ENCODE data around the gene AUTS2. TPM values are rescaled to one million over a fixed set of nuclear protein-coding genes. Genes with fewer than 3 reads are reported as not detected.
A peak's percentile ranks its signal among the peaks of the same experiment; 100 is the strongest.

Gene AUTS2
- polyA plus RNA-seq, 1 donor from 2014 or later, result 97.3 TPM

GRCh38 chr7:70775570-70776156 is 1177.4 kb downstream of the AUTS2 start:
- TF ChIP-seq POLR2AphosphoS5 (IDR thresholded peaks at IDR 0.05) (no peak), RAD21 (conservative IDR thresholded peaks at IDR 0.05) (peak; percentile 17), SMC3 (conservative IDR thresholded peaks at IDR 0.05; ENCODE audit: poor library complexity) (no peak), MXI1 (conservative IDR thresholded peaks at IDR 0.05; ENCODE audit: poor library complexity, severe bottlenecking) (no peak)
- TF ChIP-seq, protein P1, sequence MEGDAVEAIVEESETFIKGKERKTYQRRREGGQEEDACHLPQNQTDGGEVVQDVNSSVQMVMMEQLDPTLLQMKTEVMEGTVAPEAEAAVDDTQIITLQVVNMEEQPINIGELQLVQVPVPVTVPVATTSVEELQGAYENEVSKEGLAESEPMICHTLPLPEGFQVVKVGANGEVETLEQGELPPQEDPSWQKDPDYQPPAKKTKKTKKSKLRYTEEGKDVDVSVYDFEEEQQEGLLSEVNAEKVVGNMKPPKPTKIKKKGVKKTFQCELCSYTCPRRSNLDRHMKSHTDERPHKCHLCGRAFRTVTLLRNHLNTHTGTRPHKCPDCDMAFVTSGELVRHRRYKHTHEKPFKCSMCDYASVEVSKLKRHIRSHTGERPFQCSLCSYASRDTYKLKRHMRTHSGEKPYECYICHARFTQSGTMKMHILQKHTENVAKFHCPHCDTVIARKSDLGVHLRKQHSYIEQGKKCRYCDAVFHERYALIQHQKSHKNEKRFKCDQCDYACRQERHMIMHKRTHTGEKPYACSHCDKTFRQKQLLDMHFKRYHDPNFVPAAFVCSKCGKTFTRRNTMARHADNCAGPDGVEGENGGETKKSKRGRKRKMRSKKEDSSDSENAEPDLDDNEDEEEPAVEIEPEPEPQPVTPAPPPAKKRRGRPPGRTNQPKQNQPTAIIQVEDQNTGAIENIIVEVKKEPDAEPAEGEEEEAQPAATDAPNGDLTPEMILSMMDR (IDR thresholded peaks at IDR 0.05; ENCODE audit: poor library complexity, severe bottlenecking), result peak; percentile 30
- H3K9ac ChIP-seq (ENCODE audit: low read length), result no peak overlapping the region
- peaks cover 29% of the 10 kb centered on the region for H3K79me2 ChIP-seq (replicated peaks; ENCODE audit: insufficient read depth, low read length)
- H3K4me2 ChIP-seq (ENCODE audit: low read length), result no peak overlapping the region
- H2AFZ ChIP-seq (ENCODE audit: low read depth, low read length), result no peak overlapping the region
- H3K36me3 ChIP-seq (ENCODE audit: insufficient read depth, low read length), result peaks cover 43% of the 10 kb centered on the region
- H3K27ac ChIP-seq (ENCODE audit: low read length), result no peak overlapping the region
- H3K27me3 ChIP-seq (ENCODE audit: insufficient read depth, low read depth, low read length), result no peaks in the 10 kb centered on the region
- H4K20me1 ChIP-seq (ENCODE audit: insufficient read depth), result peaks cover 71% of the 10 kb centered on the region
- H3K4me3 ChIP-seq (ENCODE audit: low read length), result no peak overlapping the region
- H3F3A ChIP-seq (ENCODE audit: insufficient read depth, low read length, poor library complexity, severe bottlenecking), result peaks cover 6% of the 10 kb centered on the region
- no peaks in the 10 kb centered on the region for H3K9me3 ChIP-seq (ENCODE audit: low read length)
- H3K9me2 ChIP-seq (ENCODE audit: insufficient read depth, low read length), result no peaks in the 10 kb centered on the region

DNA sequence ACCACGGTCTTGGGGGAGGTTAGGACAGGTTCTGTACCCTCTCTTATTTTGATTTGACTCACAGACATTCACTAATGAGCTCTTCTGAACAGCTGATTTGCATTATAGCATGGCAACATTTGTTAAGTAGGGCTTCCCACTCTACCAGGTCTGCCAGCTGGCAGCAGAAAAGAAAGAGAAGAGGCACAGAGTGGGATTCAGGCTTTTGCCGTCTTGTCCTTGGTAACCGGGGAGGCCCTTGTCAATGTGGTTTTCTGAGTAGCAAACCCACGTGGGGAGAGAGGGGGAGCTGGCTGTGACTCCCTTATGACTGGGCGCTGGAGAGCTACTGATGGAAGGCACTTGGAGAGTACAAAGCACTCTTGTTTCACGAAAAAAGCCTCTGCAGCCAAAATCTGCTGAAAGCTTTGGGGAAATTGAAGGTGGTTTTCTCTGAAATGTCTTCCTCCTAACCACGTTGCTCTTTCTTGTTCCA is 1178.4 kb downstream of the AUTS2 start:
- H3K27me3 ChIP-seq (ENCODE audit: insufficient read depth, low read depth, low read length), result no peaks in the 10 kb centered on the region
- no peak overlapping the region for H2AFZ ChIP-seq (ENCODE audit: low read depth, low read length)
- TF ChIP-seq, protein P1 (IDR thresholded peaks at IDR 0.05; ENCODE audit: poor library complexity, severe bottlenecking), result no peak
- TF ChIP-seq POLR2AphosphoS5 (IDR thresholded peaks at IDR 0.05), result peak; percentile 10
- no peak overlapping the region for H3K27ac ChIP-seq (ENCODE audit: low read length)
- peaks cover 62% of the 10 kb centered on the region for H4K20me1 ChIP-seq (ENCODE audit: insufficient read depth)
- H3K36me3 ChIP-seq (ENCODE audit: insufficient read depth, low read length), result peaks cover 48% of the 10 kb centered on the region
- H3K9me3 ChIP-seq (ENCODE audit: low read length), result no peaks in the 10 kb centered on the region
- no peak overlapping the region for H3K9ac ChIP-seq (ENCODE audit: low read length)
- H3K9me2 ChIP-seq (ENCODE audit: insufficient read depth, low read length), result no peaks in the 10 kb centered on the region
- H3K79me2 ChIP-seq (replicated peaks; ENCODE audit: insufficient read depth, low read length), result peaks cover 20% of the 10 kb centered on the region
- peaks cover 6% of the 10 kb centered on the region for H3F3A ChIP-seq (ENCODE audit: insufficient read depth, low read length, poor library complexity, severe bottlenecking)
- H3K4me2 ChIP-seq (ENCODE audit: low read length), result no peak overlapping the region
- H3K4me3 ChIP-seq (ENCODE audit: low read length), result no peak overlapping the region

DNA sequence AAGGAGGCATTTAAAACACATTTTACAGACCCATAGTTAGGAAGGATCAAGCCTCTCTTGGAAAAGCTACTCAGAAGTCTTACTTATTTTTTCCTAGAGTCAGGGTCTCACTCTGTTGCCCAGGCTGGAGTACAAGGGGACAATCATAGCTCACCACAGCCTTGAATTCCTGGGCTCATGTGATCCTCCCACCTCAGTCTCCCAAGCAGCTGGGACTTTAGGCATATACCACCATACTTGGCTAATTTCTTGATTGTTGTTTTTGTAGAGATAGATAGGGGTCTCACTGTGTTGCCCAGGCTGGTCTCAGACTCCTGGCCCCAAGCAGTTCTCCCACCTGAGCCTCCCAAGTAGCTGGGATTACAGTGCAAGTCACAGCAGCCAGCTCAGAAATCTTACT is 1179.0 kb downstream of the AUTS2 start:
- H3K79me2 ChIP-seq (replicated peaks; ENCODE audit: insufficient read depth, low read length), result peaks cover 20% of the 10 kb centered on the region
- no peak overlapping the region for H3K9ac ChIP-seq (ENCODE audit: low read length)
- peaks cover 6% of the 10 kb centered on the region for H3F3A ChIP-seq (ENCODE audit: insufficient read depth, low read length, poor library complexity, severe bottlenecking)
- peaks cover 46% of the 10 kb centered on the region for H3K36me3 ChIP-seq (ENCODE audit: insufficient read depth, low read length)
- H2AFZ ChIP-seq (ENCODE audit: low read depth, low read length), result no peak overlapping the region
- no peak overlapping the region for H3K4me3 ChIP-seq (ENCODE audit: low read length)
- no peaks in the 10 kb centered on the region for H3K27me3 ChIP-seq (ENCODE audit: insufficient read depth, low read depth, low read length)
- H3K9me2 ChIP-seq (ENCODE audit: insufficient read depth, low read length), result no peaks in the 10 kb centered on the region
- TF ChIP-seq MXI1 (conservative IDR thresholded peaks at IDR 0.05; ENCODE audit: poor library complexity, severe bottlenecking) (no peak), EP300 (conservative IDR thresholded peaks at IDR 0.05; ENCODE audit: poor library complexity, severe bottlenecking) (no peak), POLR2AphosphoS5 (IDR thresholded peaks at IDR 0.05) (no peak), RAD21 (conservative IDR thresholded peaks at IDR 0.05) (no peak), SMC3 (conservative IDR thresholded peaks at IDR 0.05; ENCODE audit: poor library complexity) (no peak), EZH2 (IDR thresholded peaks at IDR 0.05; ENCODE audit: borderline replicate concordance, insufficient read depth, low read length, poor library complexity, severe bottlenecking) (no peak), TAF1 (IDR thresholded peaks at IDR 0.05; ENCODE audit: low read depth) (no peak), REST (IDR thresholded peaks at IDR 0.05; ENCODE audit: borderline replicate concordance) (no peak)
- TF ChIP-seq, protein P1 (IDR thresholded peaks at IDR 0.05; ENCODE audit: poor library complexity, severe bottlenecking), result no peak
- H4K20me1 ChIP-seq (ENCODE audit: insufficient read depth), result peaks cover 60% of the 10 kb centered on the region
- no peak overlapping the region for H3K4me2 ChIP-seq (ENCODE audit: low read length)
- no peak overlapping the region for H3K27ac ChIP-seq (ENCODE audit: low read length)
- no peaks in the 10 kb centered on the region for H3K9me3 ChIP-seq (ENCODE audit: low read length)
